HG03066 (cell line): ENCODE measurements around the gene NECTIN2.
"Not testable (repeated sequence)": the region's sequence is repeated elsewhere in the genome, so short reads cannot be mapped to it uniquely, and the experiment has no call there.

ENCODE experiments used
- ATAC-seq: cut with Tn5 transposase; IDR thresholded peaks from one replicate; pipeline ENCODE4 v1.9.1; 2021; ENCODE audit warnings: low read depth; ENCODE audit not compliant: unreplicated experiment

Gene NECTIN2

DNA sequence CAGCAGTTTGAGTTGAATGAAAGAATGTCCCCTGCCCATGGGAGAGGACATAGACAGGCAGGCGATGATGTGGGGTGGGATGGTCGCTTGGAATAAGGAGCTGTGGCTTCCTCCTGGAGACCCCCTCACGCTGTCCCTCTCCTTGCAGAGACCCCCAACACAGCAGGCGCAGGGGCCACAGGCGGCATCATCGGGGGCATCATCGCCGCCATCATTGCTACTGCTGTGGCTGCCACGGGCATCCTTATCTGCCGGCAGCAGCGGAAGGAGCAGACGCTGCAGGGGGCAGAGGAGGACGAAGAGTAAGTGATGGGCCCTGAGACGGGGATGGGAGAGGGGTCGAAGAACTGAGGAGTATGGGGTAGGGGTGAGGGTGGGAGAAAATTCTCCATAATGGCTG, 36.0 kb downstream of the NECTIN2 start:
- ATAC-seq, result no peak

DNA sequence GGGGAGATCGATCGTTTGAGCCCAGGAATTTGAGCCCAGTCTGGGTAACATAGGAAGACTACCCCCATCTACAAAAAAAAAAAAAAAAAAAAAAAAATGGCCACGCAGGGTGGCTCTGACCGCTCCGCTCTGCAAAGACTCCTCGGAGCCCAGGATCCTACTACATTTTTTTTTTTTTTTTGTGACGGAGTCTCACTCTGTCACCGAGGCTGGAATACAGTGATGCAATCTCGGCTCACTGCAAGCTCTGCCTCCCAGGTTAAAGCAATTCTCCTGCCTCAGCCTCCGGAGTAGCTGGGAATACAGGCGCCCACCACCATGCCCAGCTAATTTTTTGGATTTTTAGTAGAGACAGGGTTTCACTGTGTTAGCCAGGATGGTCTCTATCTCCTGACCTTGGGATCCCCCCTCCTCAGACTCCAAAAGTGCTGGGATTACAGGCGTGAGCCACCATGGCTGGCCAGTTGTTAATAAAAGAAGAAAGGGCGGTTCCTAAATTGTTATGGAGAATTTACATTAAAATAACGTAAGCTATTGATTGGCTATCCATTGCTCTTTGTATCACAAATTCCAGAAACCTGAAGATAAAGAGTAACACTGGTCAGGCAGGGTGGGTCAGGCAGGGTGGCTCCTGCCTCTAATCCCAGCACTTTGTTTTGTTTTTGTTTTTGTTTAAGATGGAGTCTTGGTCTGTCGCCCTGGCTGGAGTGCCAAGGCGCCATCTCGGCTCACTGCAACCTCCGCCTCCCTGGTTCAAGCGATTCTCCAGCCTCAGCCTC, 36.7 kb downstream of the NECTIN2 start:
- not testable (repeated sequence) for ATAC-seq

DNA sequence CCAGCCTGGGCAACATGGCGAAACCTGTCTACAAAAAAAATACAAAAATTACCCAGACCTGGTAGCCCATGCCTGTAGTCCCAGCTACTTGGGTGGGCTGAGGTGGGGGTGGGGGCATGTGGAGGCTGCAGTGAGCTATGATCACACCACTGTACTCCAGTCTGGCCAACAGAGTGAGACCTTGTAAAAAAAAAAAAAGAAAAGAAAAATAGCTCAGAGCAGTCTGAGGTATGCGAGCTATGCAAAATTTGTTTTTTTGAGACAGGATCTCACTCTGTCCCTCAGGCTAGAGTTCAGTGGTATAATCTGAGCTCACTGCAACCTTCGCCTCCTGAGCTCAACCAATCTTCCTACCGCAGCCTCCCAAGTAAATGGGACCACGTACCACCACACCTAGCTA, 37.8 kb downstream of the NECTIN2 start:
- ATAC-seq, result no peak

DNA sequence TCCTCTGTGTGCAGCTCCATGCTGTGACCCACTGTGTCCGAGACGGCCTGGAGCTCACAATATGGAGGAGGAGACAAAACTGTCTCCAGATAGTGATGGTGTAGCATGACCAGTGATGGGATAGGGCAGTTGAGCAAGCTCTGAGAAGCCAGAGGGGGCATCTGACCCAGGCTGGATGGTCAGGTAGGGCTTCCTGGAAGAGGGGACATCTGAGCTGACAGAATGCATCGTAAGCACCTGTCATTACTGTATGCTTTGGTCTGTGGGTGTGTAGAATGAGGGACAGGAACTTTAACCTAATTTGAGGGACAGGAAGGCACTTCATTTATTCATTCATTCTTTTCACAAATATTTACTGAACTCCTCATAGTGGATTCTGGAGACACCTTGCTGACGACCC, 38.5 kb downstream of the NECTIN2 start:
- ATAC-seq, result no peak

DNA sequence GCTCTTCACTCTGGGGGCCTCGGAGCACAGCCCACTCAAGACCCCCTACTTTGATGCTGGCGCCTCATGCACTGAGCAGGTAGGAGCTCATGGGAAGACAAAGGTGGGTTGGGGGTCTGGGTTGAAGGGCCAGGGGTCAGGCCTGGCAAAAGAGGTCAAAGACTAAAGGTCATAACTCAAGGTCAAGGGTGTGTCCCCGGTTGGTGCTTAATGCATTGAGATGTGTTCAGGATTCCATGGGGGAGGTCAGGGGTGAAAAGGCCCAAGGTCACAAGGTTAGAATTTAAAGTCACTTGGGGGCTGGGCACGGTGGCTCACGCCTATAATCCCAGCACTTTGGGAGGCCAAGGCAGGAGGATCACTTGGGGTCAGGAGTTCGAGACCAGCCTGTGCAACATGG, 40.0 kb downstream of the NECTIN2 start:
- ATAC-seq, result no peak

DNA sequence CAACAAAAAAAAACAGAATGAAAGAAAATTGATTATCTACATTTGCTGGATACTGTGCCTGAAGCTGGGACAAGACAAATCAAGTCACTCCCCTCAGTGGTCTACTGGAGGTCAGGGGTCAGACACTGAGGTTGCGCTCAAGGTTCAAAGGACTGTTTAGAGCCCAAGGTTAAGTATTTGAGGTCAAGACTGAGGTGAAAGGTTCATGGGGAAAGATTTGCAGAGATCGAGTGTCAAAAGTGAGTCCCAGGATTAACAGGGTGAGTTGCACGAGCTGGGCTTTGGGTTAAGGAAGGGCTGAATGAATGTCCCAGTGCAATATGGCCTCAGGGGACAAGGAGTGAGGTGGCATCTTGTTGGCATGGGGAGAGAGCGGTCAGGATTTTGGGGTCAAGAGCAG, 41.6 kb downstream of the NECTIN2 start:
- ATAC-seq, result no peak

DNA sequence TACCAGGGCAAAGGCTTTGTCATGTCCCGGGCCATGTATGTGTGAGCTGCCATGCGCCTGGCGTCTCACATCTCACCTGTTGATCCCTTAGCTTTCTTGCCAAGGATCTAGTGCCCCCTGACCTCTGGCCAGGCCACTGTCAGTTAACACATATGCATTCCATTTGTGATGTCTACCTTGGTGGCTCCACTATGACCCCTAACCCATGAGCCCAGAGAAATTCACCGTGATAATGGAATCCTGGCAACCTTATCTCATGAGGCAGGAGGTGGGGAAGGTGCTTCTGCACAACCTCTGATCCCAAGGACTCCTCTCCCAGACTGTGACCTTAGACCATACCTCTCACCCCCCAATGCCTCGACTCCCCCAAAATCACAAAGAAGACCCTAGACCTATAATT, 42.2 kb downstream of the NECTIN2 start:
- ATAC-seq, result not testable (repeated sequence)

DNA sequence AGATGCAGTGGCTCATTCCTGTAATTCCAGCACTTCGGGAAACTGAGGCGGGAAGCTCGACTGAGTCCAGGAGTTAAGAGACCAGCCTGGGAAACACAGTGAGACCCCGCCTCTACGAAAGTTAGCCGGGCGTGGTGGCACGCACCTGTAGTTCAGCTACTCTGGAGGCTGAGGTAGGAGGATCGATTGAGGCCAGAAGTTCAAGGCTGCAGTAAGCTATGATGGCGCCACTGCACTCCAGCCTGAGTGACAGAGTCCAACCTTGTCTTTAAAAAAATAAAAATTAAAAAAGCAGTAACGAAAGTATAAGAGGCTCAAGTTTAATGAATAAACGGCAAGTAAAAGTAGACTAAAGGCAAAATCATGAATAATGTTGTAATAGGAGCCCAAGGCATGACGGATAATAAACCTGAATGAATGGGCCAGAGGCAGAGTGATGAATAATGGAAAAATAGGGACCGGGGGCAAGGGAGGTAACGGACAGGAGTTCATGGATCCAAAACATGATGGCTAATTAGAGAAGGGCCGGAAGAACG, 43.8 kb downstream of the NECTIN2 start:
- no peak for ATAC-seq

DNA sequence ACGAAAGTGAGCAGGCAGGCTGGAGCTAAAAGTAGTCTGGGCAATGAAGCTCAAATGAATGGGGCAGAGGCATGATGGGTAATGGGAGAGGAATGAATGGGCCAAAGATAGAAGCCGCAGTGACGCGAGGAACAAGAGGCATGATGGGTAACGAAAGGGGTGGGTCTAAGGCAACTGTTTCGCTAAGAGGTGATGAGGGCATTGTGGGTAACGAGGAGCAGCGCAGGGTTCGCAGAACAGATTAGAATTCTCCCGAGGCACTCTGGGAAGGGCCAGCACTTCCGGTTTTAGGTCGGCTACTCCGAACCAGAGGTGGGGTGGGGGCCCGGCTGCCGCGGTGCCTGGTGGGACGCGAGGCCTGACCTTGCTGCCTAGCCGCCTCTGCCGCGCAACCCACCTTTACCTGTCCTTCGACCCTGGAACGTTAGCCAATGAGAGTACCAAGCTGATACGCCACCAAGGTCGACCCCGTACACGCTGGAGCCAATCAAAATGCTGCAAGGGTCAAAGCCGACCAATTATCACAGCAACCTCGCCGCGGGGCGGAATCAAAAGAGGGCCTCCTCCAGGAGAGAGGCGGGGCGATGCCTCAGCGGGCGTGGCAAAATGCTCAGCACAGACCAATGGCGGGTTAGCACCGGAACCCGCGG, 44.4 kb downstream of the NECTIN2 start:
- ATAC-seq, result peak; percentile 82

DNA sequence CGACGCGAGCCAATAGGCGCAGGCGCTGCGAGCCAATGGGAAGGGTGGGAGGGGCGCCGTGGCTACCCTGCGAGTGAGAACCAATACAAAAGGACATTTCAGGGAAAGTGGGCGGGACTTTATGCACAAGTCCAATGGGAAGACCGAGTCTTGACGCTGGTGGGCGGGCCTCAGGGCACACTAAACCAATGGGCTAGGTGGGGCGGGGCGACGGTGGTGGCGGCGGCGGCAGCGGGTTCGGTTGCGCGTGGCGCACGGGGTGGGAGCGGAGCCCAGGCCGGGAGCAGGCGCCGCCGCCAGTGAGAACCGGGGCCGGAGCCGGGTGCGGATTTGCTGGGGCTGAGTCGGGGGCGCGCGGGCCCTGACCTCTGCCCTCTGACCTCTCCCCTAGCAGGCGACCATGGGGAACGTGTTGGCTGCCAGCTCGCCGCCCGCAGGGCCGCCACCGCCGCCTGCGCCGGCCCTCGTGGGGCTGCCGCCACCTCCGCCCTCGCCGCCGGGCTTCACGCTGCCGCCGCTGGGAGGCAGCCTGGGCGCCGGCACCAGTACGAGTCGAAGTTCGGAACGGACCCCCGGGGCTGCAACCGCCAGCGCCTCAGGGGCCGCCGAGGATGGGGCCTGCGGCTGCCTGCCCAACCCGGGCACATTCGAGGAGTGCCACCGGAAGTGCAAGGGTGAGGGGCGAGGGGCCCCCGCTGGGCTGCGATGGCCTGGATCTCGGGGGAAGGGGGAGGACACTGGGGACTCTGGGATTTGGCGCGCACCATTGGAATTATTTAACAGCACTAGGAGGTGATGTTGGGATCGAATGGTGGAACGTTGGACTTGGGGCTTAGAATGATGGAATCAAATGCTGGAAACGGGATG, 45.2 kb downstream of the NECTIN2 start, which contains the start of gene TOMM40:
TSS of gene TOMM40 (plus strand) at position 239 of the 867 bp plus-strand sequence. CDS start at position 401, 162 bp downstream.
- ATAC-seq, result peak; percentile 61

DNA sequence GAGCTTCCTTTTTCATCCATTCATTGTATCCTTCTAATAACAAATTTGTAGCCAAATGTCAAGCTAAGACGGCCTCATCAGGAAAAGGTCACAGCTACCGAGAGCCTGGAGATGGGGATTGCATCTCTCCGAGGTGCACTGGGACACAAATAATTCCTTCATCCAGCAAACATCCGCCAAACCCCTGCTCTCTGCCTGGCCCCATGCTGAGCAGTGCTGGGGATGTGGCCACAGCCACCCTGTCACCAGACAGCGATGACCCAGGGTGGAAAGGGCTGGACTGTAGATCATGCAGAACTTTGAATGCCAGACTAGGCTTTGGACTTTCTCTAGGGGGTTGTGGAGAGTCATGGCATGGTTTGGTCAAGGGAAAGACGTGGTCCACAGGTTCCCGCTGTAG, 46.8 kb downstream of the NECTIN2 start:
- no peak for ATAC-seq

DNA sequence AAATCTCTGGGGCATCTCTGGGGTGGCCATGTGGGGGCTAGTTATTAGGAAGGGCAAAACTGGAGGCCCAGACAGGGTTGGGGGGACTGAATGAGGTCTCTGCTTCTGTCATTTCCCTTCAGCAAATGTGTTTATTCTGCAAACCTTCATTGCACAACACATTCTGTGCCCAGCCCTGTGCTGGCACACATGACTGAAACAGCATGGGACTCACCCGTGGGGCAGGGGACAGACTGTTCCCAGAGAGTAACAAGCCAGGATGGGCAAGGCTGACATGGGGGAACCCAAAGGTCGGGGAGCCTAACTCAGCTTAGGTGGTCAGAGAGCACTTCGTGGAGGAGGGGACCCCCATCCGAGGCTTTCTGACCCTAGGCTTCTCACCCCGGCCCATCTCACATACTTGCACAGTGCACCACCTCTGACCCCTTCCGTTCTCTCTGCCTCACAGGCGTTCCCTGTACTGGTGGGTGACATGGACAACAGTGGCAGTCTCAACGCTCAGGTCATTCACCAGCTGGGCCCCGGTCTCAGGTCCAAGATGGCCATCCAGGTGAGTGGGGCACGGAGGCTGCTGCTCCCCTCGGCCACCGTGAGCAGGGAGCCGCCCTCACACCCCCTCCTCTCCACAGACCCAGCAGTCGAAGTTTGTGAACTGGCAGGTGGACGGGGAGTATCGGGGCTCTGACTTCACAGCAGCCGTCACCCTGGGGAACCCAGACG, 47.4 kb downstream of the NECTIN2 start:
- ATAC-seq, result no peak

DNA sequence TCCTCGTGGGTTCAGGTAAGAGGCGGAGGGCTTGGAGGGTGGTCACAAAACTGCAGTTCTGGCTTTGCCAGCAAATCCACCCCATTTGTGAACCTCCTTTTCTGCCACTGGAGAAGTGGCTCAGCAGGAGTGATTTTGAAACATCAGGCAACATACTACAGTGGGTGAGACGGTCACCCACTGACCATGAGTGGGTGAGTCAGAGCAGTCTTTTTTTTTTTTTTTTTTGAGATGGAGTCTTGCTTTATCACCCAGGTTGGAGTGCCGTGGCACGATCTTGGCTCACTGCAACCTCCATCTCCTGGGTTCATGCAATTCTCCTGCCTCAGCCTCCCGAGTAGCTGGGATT, 47.9 kb downstream of the NECTIN2 start:
- no peak for ATAC-seq

DNA sequence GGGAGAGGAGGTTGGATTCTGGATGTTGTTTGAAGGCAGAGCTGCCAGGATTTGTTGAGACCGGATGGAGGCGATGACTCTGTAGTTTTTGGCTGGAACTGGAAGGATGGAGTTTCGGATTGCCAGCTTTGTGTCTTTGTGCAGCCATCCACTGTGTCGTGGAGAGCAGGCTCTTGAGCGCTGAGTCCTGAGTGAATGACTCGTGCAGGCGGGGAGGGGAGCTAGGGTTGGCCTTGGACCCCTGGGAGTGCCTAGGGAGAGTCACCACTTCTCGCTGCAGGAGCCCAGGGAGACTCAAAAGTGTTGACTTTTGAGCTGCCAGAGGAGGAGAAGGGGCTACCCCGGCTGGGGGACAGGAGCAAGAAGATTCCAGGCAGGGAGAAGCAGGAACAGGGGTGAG, 48.8 kb downstream of the NECTIN2 start:
- ATAC-seq, result no peak

DNA sequence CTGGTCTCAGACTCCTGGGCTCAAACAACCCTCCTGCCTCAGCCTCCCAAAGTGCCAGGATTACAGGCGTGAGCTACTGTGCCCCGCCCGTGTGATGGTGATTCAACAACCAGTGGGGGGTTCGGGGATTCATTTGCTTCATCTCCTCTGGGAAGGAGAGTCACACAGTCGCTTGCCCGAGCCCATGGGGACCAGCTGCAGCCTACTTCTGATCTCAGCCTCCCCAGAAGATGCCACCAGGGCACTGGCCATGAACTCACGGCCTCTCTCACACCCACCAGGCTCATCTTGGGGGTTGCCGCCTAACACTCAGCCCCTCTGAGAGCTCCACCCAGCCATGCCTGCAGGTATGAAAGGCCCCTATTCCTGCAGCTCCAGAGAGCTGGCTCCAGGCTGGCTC, 51.7 kb downstream of the NECTIN2 start:
- no peak for ATAC-seq

DNA sequence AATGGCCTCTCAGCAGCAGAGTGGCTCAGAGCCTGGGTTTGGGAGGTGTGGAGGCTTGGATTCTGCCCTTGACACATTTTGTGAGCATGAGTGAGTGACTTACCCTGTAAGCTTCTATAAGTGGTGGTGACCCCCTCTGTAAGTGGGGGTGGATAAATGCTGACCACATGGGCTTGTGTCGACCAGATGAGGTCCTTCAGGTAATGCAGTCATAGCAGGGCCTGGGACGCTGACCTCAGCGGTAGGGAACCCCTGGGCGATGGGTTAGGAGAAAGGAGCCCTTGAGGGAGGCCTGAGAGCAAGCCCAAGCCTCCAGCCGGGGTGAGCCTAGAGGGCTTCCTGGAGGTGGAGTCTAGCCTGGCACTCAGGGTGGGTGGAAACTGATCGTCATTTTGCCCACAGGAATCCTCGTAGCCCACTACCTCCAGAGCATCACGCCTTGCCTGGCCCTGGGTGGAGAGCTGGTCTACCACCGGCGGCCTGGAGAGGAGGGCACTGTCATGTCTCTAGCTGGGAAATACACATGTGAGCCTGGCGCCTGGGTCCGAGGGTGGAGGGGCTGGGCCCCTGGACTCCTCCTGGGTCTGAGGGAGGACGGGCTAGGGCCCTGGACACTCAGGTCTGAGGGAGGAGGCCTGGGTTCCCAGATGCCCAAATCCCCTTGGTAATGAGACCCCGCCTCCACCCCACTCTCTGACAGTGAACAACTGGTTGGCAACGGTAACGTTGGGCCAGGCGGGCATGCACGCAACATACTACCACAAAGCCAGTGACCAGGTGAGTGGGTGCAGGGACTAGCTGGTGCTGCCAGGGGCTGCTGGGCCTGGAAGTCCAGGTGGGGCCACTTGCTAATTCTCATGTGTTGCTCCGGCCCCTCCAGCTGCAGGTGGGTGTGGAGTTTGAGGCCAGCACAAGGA, 54.5 kb downstream of the NECTIN2 start:
- no peak for ATAC-seq

DNA sequence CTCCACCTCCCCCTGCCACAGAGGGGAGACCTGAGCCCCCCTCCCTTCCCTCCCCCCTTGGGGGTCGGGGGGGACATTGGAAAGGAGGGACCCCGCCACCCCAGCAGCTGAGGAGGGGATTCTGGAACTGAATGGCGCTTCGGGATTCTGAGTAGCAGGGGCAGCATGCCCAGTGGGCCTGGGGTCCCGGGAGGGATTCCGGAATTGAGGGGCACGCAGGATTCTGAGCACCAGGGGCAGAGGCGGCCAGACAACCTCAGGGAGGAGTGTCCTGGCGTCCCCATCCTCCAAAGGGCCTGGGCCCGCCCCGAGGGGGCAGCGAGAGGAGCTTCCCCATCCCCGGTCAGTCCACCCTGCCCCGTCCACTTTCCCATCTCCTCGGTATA, 57.1 kb downstream of the NECTIN2 start:
- no peak for ATAC-seq

DNA sequence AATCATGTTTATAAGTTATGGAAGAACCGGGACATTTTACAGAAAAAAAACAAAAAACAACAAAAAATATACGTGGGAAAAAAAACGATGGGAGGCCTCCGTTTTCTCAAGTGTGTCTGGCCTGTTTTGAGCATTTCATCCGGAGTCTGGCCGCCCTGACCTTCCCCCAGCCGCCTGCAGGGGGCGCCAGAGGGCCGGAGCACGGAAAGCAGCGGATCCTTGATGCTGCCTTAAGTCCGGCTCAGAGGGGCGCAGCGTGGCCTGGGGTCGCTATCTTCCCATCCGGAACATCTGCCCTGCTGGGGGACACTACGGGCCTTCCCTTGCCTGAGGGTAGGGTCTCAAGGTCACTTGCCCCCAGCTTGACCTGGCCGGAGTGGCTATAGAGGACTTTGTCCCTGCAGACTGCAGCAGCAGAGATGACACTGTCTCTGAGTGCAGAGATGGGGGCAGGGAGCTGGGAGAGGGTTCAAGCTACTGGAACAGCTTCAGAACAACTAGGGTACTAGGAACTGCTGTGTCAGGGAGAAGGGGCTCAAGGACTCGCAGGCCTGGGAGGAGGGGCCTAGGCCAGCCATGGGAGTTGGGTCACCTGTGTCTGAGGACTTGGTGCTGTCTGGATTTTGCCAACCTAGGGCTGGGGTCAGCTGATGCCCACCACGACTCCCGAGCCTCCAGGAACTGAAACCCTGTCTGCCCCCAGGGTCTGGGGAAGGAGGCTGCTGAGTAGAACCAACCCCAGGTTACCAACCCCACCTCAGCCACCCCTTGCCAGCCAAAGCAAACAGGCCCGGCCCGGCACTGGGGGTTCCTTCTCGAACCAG, 57.7 kb downstream of the NECTIN2 start:
- ATAC-seq, result no peak
